WTC11 (cell line): Measurements from ENCODE around the gene PTBP2. TPM values are rescaled to one million over a fixed set of nuclear protein-coding genes. Genes with fewer than 3 reads are reported as not detected.

Source experiments
- ATAC-seq: fragments of 200-7000 bp; cut with Tn5 transposase; 2 replicates; pipeline ENCODE4 v1.10.0; 2021; ENCODE audit warnings: mild to moderate bottlenecking, moderate library complexity
- CTCF ChIA-PET: fragments of 300-600 bp; sonication (Branson Sonifier 250); formaldehyde crosslinking; loops from one replicate; lab custom pipeline; 2021; ENCODE audit warnings: antibody characterized with exemption; lab: Charles Lee
- POLR2A ChIA-PET: fragments of 350-600 bp; sonication (Branson Sonifier 250); formaldehyde crosslinking; loops from one replicate; lab custom pipeline; 2021; ENCODE audit warnings: antibody characterized with exemption; lab: Charles Lee
- DNase-seq: peaks from one replicate; pipeline ENCODE4 v3.0.0; 2021; ENCODE audit warnings: low spot score
- H3K27ac Mint-ChIP-seq: 2 replicates; pipeline ENCODE4 v1.8.0; 2021; ENCODE audit warnings: mixed read lengths
- H3K27me3 Mint-ChIP-seq: 2 replicates; pipeline ENCODE4 v1.8.0; 2021; ENCODE audit warnings: low read depth, mild to moderate bottlenecking, moderate library complexity, mixed read lengths
- H3K36me3 Mint-ChIP-seq: 2 replicates; pipeline ENCODE4 v1.8.0; 2021; ENCODE audit warnings: mixed read lengths
- H3K4me1 Mint-ChIP-seq: 2 replicates; pipeline ENCODE4 v1.8.0; 2022; ENCODE audit warnings: mixed read lengths
- H3K4me3 Mint-ChIP-seq: 2 replicates; pipeline ENCODE4 v1.8.0; 2021; ENCODE audit warnings: mild to moderate bottlenecking, moderate library complexity, mixed read lengths
- H3K9me3 Mint-ChIP-seq: 2 replicates; pipeline ENCODE4 v1.8.0; 2021; ENCODE audit warnings: mixed read lengths
- CREM ChIP-seq: sonication (generic); formaldehyde crosslinking; IDR thresholded peaks from 2 replicates; pipeline ENCODE4 v1.8.1; 2022; ENCODE audit warnings: mild to moderate bottlenecking, missing genetic modification reagents, moderate library complexity
- total RNA-seq: library from RNA; stranded (reverse); gene quantifications from 3 replicates; pipeline ENCODE4 v1.2.3, GENCODE V29; 2021
- TF ChIP-seq, protein P1 (sequence below): fragments of 250-450 bp; sonication (Bioruptor Pico); IDR thresholded peaks from 2 replicates; pipeline ENCODE4 v1.9.0; 2021; ENCODE audit warnings: mild to moderate bottlenecking, borderline replicate concordance
- TF ChIP-seq, protein P2 (sequence below): sonication (generic); formaldehyde crosslinking; IDR thresholded peaks from 2 replicates; pipeline ENCODE4 v1.8.1; 2022; ENCODE audit warnings: low read depth, missing genetic modification reagents, borderline replicate concordance

The PTBP2 gene
- total RNA-seq, 1 experiment from 2014 or later = 50.0 TPM

DNA sequence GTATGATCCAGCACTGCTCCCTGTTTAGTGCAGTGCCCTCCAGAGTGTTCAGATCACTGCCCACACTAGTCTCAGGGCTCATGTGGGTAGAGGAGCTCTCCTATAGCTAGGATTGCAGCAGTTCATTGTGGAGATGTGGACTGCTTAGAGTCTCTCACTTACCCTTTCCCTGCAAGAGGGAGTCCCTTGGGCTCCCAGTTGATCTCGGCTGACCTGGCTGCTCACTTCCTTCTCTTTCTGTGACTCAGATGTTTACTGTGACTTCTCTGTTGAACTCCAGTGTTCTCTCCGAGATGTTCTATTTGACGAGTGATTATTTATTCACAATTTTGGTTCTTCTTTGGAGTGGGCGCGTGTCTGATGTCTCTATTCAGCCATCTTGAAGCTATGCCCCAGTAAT is 141.9 kb downstream of the PTBP2 start:
- Mint-ChIP-seq H3K36me3 (peaks cover 13% of the 10 kb centered on the region; the same call in 1 of the 2 replicates), H3K4me3 (no peak overlapping the region)

More for the DNA sequence above, 141.9 kb downstream of the PTBP2 start:
- CTCF ChIA-PET = no interaction called here
- POLR2A ChIA-PET = no interaction called here
- 0 out of 2 replicates have a peak, but pooled peaks cover 5% of the 10 kb centered on the region for H3K4me1 Mint-ChIP-seq
- no peak for ATAC-seq
- no peak overlapping the region for H3K27ac Mint-ChIP-seq
- H3K9me3 Mint-ChIP-seq = peaks cover 14% of the 10 kb centered on the region
- DNase-seq = no peak
- TF ChIP-seq CREM = no peak
- TF ChIP-seq, protein P1, sequence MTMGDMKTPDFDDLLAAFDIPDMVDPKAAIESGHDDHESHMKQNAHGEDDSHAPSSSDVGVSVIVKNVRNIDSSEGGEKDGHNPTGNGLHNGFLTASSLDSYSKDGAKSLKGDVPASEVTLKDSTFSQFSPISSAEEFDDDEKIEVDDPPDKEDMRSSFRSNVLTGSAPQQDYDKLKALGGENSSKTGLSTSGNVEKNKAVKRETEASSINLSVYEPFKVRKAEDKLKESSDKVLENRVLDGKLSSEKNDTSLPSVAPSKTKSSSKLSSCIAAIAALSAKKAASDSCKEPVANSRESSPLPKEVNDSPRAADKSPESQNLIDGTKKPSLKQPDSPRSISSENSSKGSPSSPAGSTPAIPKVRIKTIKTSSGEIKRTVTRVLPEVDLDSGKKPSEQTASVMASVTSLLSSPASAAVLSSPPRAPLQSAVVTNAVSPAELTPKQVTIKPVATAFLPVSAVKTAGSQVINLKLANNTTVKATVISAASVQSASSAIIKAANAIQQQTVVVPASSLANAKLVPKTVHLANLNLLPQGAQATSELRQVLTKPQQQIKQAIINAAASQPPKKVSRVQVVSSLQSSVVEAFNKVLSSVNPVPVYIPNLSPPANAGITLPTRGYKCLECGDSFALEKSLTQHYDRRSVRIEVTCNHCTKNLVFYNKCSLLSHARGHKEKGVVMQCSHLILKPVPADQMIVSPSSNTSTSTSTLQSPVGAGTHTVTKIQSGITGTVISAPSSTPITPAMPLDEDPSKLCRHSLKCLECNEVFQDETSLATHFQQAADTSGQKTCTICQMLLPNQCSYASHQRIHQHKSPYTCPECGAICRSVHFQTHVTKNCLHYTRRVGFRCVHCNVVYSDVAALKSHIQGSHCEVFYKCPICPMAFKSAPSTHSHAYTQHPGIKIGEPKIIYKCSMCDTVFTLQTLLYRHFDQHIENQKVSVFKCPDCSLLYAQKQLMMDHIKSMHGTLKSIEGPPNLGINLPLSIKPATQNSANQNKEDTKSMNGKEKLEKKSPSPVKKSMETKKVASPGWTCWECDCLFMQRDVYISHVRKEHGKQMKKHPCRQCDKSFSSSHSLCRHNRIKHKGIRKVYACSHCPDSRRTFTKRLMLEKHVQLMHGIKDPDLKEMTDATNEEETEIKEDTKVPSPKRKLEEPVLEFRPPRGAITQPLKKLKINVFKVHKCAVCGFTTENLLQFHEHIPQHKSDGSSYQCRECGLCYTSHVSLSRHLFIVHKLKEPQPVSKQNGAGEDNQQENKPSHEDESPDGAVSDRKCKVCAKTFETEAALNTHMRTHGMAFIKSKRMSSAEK (CRISPR knock-in tag) = no peak
- TF ChIP-seq, protein P2, sequence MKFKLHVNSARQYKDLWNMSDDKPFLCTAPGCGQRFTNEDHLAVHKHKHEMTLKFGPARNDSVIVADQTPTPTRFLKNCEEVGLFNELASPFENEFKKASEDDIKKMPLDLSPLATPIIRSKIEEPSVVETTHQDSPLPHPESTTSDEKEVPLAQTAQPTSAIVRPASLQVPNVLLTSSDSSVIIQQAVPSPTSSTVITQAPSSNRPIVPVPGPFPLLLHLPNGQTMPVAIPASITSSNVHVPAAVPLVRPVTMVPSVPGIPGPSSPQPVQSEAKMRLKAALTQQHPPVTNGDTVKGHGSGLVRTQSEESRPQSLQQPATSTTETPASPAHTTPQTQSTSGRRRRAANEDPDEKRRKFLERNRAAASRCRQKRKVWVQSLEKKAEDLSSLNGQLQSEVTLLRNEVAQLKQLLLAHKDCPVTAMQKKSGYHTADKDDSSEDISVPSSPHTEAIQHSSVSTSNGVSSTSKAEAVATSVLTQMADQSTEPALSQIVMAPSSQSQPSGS (CRISPR knock-in tag) = no peak
- no peaks in the 10 kb centered on the region; the same call in 1 of the 2 replicates for H3K27me3 Mint-ChIP-seq
